ENCODE results near the gene YTHDF2. TPM values are rescaled to one million over a fixed set of nuclear protein-coding genes. Genes with fewer than 3 reads are reported as not detected.
"Not testable (repeated sequence)": the region's sequence is repeated elsewhere in the genome, so short reads cannot be mapped to it uniquely, and the experiment has no call there.

Gene YTHDF2
- polyA plus RNA-seq, 1 of the 3 experiments (the other 2 are of a cell fraction), result 45.2 TPM

GRCh38 chr1:28771921-28772320 lies 35.2 kb downstream of the YTHDF2 start:
- H3K4me3 ChIP-seq (ENCODE audit: low read depth in 2 of 2, low read length in 1 of 2); H3K9me3 ChIP-seq; H3K27ac ChIP-seq (ENCODE audit: low read depth in 2 of 2, low read length in 1 of 2); POLR2A ChIA-PET; H3K9ac ChIP-seq; DNase-seq; H3K27me3 ChIP-seq (ENCODE audit: insufficient read depth); H3K4me2 ChIP-seq; H3K9me2 ChIP-seq; H2AFZ ChIP-seq (ENCODE audit: low read depth); H3K4me1 ChIP-seq (ENCODE audit: control insufficient read depth in 1 of 2, insufficient read depth in 2 of 2, low read depth in 1 of 2, low read length in 1 of 2): not testable (repeated sequence)
- 98% methylated on average over 10 of the region's 10 CpGs for WGBS (ENCODE audit: low lambda C conversion rate)
- Histone ChIP-seq H3F3A (replicated peaks; ENCODE audit: insufficient read depth) (peaks cover 11% of the 10 kb centered on the region), H3K36me3 (replicated peaks in 1 of 2; ENCODE audit: control insufficient read depth in 1 of 2, insufficient read depth in 2 of 2, low read length in 1 of 2) (peaks cover 37 to 50% of the 10 kb centered on the region in 2 experiments), H3K79me2 (ENCODE audit: insufficient read depth) (peaks cover 67% of the 10 kb centered on the region), H4K20me1 (ENCODE audit: insufficient read depth) (peaks cover 69% of the 10 kb centered on the region)
- CTCF ChIA-PET, result interaction anchor here (0.6 to 39.4 kb wide), 4 partner anchors 13 to 369 kb away, joined by 3 to 894 read pairs (median 4); no protein-coding TSS in a partner anchor

GRCh38 chr1:28773105-28773504 lies 36.4 kb downstream of the YTHDF2 start:
- CTCF ChIA-PET, result interaction anchor here (1.0 to 39.4 kb wide), 3 partner anchors 12 to 102 kb away, joined by 3 to 894 read pairs (median 3); no protein-coding TSS in a partner anchor
- peaks cover 57% of the 10 kb centered on the region for H4K20me1 ChIP-seq (ENCODE audit: insufficient read depth)
- TF ChIP-seq SIN3A (IDR thresholded peaks at IDR 0.05; ENCODE audit: borderline replicate concordance, low read depth, low read length) (no peak), FOSL2 (IDR thresholded peaks at IDR 0.05; ENCODE audit: borderline replicate concordance, low read depth) (no peak), ZBTB33 (IDR thresholded peaks at IDR 0.05; ENCODE audit: borderline replicate concordance, low read depth) (no peak), PBX3 (IDR thresholded peaks at IDR 0.05) (no peak), FOXJ3 (CRISPR knock-in tag; IDR thresholded peaks at IDR 0.05) (no peak), MXI1 (IDR thresholded peaks at IDR 0.05; ENCODE audit: low read depth, low read length) (no peak), RXRA (IDR thresholded peaks at IDR 0.05; ENCODE audit: borderline replicate concordance, low read depth) (no peak), YY1 (IDR thresholded peaks at IDR 0.05; ENCODE audit: low read depth) (no peak), EZH2phosphoT487 (IDR thresholded peaks at IDR 0.05; ENCODE audit: borderline replicate concordance, low read depth) (no peak), ELF1 (IDR thresholded peaks at IDR 0.05) (no peak), MAX (IDR thresholded peaks at IDR 0.05; ENCODE audit: low read depth) (no peak), TCF12 (IDR thresholded peaks at IDR 0.05) (no peak), FOXM1 (IDR thresholded peaks at IDR 0.05; ENCODE audit: low read depth) (no peak), JUND (IDR thresholded peaks at IDR 0.05) (no peak), GABPA (IDR thresholded peaks at IDR 0.05; ENCODE audit: low read depth) (no peak), MEF2A (IDR thresholded peaks at IDR 0.05; ENCODE audit: borderline replicate concordance, low read depth) (no peak), GATA2 (CRISPR knock-in tag; IDR thresholded peaks at IDR 0.05) (no peak), POLR2AphosphoS5 (IDR thresholded peaks at IDR 0.05; ENCODE audit: low read depth, low read length) (no peak), EP300 (IDR thresholded peaks at IDR 0.05; ENCODE audit: borderline replicate concordance in 1 of 2, low read depth in 1 of 2, low read length in 1 of 2) (no peak)
- TF ChIP-seq, protein P1, sequence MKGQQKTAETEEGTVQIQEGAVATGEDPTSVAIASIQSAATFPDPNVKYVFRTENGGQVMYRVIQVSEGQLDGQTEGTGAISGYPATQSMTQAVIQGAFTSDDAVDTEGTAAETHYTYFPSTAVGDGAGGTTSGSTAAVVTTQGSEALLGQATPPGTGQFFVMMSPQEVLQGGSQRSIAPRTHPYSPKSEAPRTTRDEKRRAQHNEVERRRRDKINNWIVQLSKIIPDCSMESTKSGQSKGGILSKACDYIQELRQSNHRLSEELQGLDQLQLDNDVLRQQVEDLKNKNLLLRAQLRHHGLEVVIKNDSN (IDR thresholded peaks at IDR 0.05; ENCODE audit: borderline replicate concordance, low read depth), result no peak
- H3F3A ChIP-seq (replicated peaks; ENCODE audit: insufficient read depth), result peaks cover 11% of the 10 kb centered on the region
- peaks cover 55% of the 10 kb centered on the region for H3K79me2 ChIP-seq (ENCODE audit: insufficient read depth)
- no peak overlapping the region for H3K27ac ChIP-seq (ENCODE audit: low read depth in 2 of 2, low read length in 1 of 2)
- 98% methylated on average over 3 of the region's 3 CpGs for WGBS (ENCODE audit: low lambda C conversion rate)
- no peaks in the 10 kb centered on the region for H3K27me3 ChIP-seq (ENCODE audit: insufficient read depth)
- POLR2A ChIA-PET, result no interaction called here
- H3K36me3 ChIP-seq (replicated peaks in 1 of 2; ENCODE audit: control insufficient read depth in 1 of 2, insufficient read depth in 2 of 2, low read length in 1 of 2), result peaks cover 37 to 46% of the 10 kb centered on the region in 2 experiments
- H3K4me3 ChIP-seq (ENCODE audit: low read depth in 2 of 2, low read length in 1 of 2), result no peak overlapping the region
- no peak for DNase-seq
- no peak overlapping the region for H3K4me2 ChIP-seq
- no peak overlapping the region for H3K9ac ChIP-seq
- no peaks in the 10 kb centered on the region for H3K4me1 ChIP-seq (ENCODE audit: control insufficient read depth in 1 of 2, insufficient read depth in 2 of 2, low read depth in 1 of 2, low read length in 1 of 2)
- H3K9me2 ChIP-seq, result no peaks in the 10 kb centered on the region
- H3K9me3 ChIP-seq, result no peaks in the 10 kb centered on the region
- no peak overlapping the region for H2AFZ ChIP-seq (ENCODE audit: low read depth)

Data from SK-N-SH (cell line).